H1 (cell line): Measurements from ENCODE around the gene TMEM145. TPM values are rescaled to one million over a fixed set of nuclear protein-coding genes. Genes with fewer than 3 reads are reported as not detected.
A peak's percentile ranks its signal among the peaks of the same experiment; 100 is the strongest.

Source experiments
- CTCF ChIA-PET: fragments of 300-600 bp; sonication (Branson Sonifier 250); formaldehyde crosslinking; loops from one replicate; lab custom pipeline; 2021; ENCODE audit not compliant: partially characterized antibody; lab: Charles Lee
- POLR2A ChIA-PET: fragments of 300-600 bp; sonication (Branson Sonifier 250); formaldehyde crosslinking; loops from one replicate; lab custom pipeline; 2021; ENCODE audit warnings: inconsistent platforms; ENCODE audit not compliant: partially characterized antibody; lab: Charles Lee
- DNase-seq, 2 experiments: peaks; one replicate each; pipeline versions ENCODE4 v3.0.0 to v3.0.0-alpha.2; 2010 to 2022; ENCODE audit warnings: low spot score in 2 of 2, low read depth in 1 of 2, mixed read lengths in 1 of 2
- FAIRE-seq: peaks from 2 replicates; lab custom pipeline; 2011; peaks lifted over from hg19 to GRCh38; lab: Jason Lieb, UNC
- H2AFZ ChIP-seq: 2 replicates; pipeline ENCODE4 v1.8.1; 2012; ENCODE audit warnings: low read length, inconsistent platforms
- H2AK5ac ChIP-seq: 2 replicates; pipeline ENCODE4 v1.6.1; 2013; ENCODE audit warnings: low read depth, low read length
- H2BK120ac ChIP-seq: replicated peaks from 2 replicates; pipeline ENCODE3; 2013; ENCODE audit warnings: low read depth, low read length, inconsistent platforms
- H2BK12ac ChIP-seq: 2 replicates; pipeline ENCODE4 v1.6.1; 2013; ENCODE audit warnings: low read depth, low read length
- H2BK15ac ChIP-seq: 2 replicates; pipeline ENCODE4 v1.6.1; 2013; ENCODE audit warnings: low read length
- H2BK20ac ChIP-seq: 2 replicates; pipeline ENCODE4 v1.6.1; 2013; ENCODE audit warnings: low read length
- H2BK5ac ChIP-seq: 2 replicates; pipeline ENCODE4 v1.6.1; 2013; ENCODE audit warnings: low read depth, low read length
- H3K14ac ChIP-seq: 2 replicates; pipeline ENCODE4 v1.6.1; 2013; ENCODE audit warnings: inconsistent platforms; ENCODE audit not compliant: insufficient read length
- H3K18ac ChIP-seq: 2 replicates; pipeline ENCODE4 v1.6.1; 2013; ENCODE audit warnings: low read length; ENCODE audit errors: extremely low read depth
- H3K23ac ChIP-seq: 2 replicates; pipeline ENCODE4 v1.6.1; 2013; ENCODE audit warnings: inconsistent platforms; ENCODE audit not compliant: insufficient read length
- H3K23me2 ChIP-seq: 2 replicates; pipeline ENCODE4 v1.6.1; 2013; ENCODE audit warnings: low read depth, low read length
- H3K27ac ChIP-seq: 2 replicates; pipeline ENCODE4 v1.6.1; 2011; ENCODE audit warnings: low read depth, low read length, inconsistent platforms
- H3K27me3 ChIP-seq, 4 experiments: replicated peaks in 1 of 4; 1 replicate in 1 of 4; 2 replicates in 3 of 4; pipeline versions ENCODE4 v1.6.1 to v1.8.1; 2011 to 2013; ENCODE audit warnings: low read length in 3 of 4, mild to moderate bottlenecking in 3 of 4, inconsistent platforms in 2 of 4, mixed read lengths in 2 of 4, moderate library complexity in 1 of 4; ENCODE audit not compliant: control insufficient read depth in 3 of 4, insufficient read depth in 3 of 4; ENCODE audit errors: extremely low read depth in 1 of 4
- H3K36me3 ChIP-seq, 4 experiments: 2 replicates each; pipeline versions ENCODE4 v1.6.1 to v1.8.1; 2011 to 2013; ENCODE audit warnings: mild to moderate bottlenecking in 4 of 4, low read length in 3 of 4, moderate library complexity in 2 of 4, control low read depth in 1 of 4, inconsistent platforms in 1 of 4; ENCODE audit not compliant: insufficient read depth in 4 of 4, control insufficient read depth in 2 of 4
- H3K4ac ChIP-seq: replicated peaks from 2 replicates; pipeline ENCODE3; 2013; ENCODE audit warnings: low read length, low read depth, mixed read lengths, inconsistent platforms; ENCODE audit not compliant: insufficient read length
- H3K4me1 ChIP-seq, 4 experiments: replicated peaks in 1 of 4; 1 replicate in 1 of 4; 2 replicates in 3 of 4; pipeline versions ENCODE4 v1.6.1 to v1.8.1; 2011 to 2013; ENCODE audit warnings: low read length in 3 of 4, inconsistent platforms in 2 of 4, mixed read lengths in 1 of 4; ENCODE audit not compliant: insufficient read depth in 4 of 4, control insufficient read depth in 3 of 4
- H3K4me2 ChIP-seq, 2 experiments: 2 replicates each; pipeline versions ENCODE4 v1.6.1 to v1.8.1; 2011 to 2013; ENCODE audit warnings: low read depth in 2 of 2, low read length in 2 of 2, control low read depth in 1 of 2, inconsistent platforms in 1 of 2, mild to moderate bottlenecking in 1 of 2; ENCODE audit not compliant: insufficient read depth in 1 of 2
- H3K4me3 ChIP-seq, 4 experiments: fragments of 200-600, 300-600 bp in 1 of 4; sonication (generic), shearing (Covaris generic), sonication (Bioruptor Twin) in 1 of 4; 2 replicates each; pipeline versions ENCODE4 v1.5.1 to v1.8.1; 2011 to 2016; ENCODE audit warnings: low read length in 4 of 4, low read depth in 3 of 4, control low read depth in 2 of 4, inconsistent platforms in 2 of 4, mild to moderate bottlenecking in 2 of 4, mixed read lengths in 1 of 4, moderate library complexity in 1 of 4; ENCODE audit not compliant: insufficient read depth in 2 of 4; ENCODE audit errors: extremely low read depth in 1 of 4
- H3K56ac ChIP-seq: replicated peaks from 2 replicates; pipeline ENCODE3; 2013; ENCODE audit warnings: low read depth, mild to moderate bottlenecking, mixed read lengths, low read length, inconsistent platforms; ENCODE audit not compliant: insufficient read length
- H3K79me1 ChIP-seq: 2 replicates; pipeline ENCODE4 v1.6.1; 2013; ENCODE audit warnings: low read depth, low read length, control low read depth
- H3K79me2 ChIP-seq, 2 experiments: 2 replicates each; pipeline versions ENCODE4 v1.6.1 to v1.8.1; 2012 to 2013; ENCODE audit warnings: low read length in 2 of 2, mild to moderate bottlenecking in 2 of 2, inconsistent platforms in 1 of 2; ENCODE audit not compliant: insufficient read depth in 2 of 2, control insufficient read depth in 1 of 2
- H3K9ac ChIP-seq, 4 experiments: replicated peaks in 1 of 4; 1 replicate in 1 of 4; 2 replicates in 3 of 4; pipeline versions ENCODE4 v1.6.1 to v1.8.1; 2011 to 2013; ENCODE audit warnings: low read depth in 3 of 4, low read length in 3 of 4, control low read depth in 2 of 4, mild to moderate bottlenecking in 2 of 4, moderate library complexity in 2 of 4, inconsistent platforms in 1 of 4; ENCODE audit errors: extremely low read depth in 1 of 4
- H3K9me3 ChIP-seq, 2 experiments: 2 replicates each; pipeline versions ENCODE4 v1.6.1 to v1.8.1; 2012 to 2013; ENCODE audit warnings: mild to moderate bottlenecking in 2 of 2, moderate library complexity in 2 of 2, control low read depth in 1 of 2, inconsistent platforms in 1 of 2, low read depth in 1 of 2, low read length in 1 of 2, mixed read lengths in 1 of 2; ENCODE audit not compliant: insufficient read depth in 2 of 2
- H4K20me1 ChIP-seq, 2 experiments: replicated peaks in 1 of 2; 2 replicates each; pipeline versions ENCODE3 to v1.8.1; 2011 to 2013; ENCODE audit warnings: inconsistent platforms in 2 of 2, low read length in 2 of 2, mild to moderate bottlenecking in 1 of 2; ENCODE audit not compliant: insufficient read depth in 2 of 2, control insufficient read depth in 1 of 2
- H4K5ac ChIP-seq: 2 replicates; pipeline ENCODE4 v1.6.1; 2013; ENCODE audit warnings: low read length, low read depth, mixed read lengths, inconsistent platforms; ENCODE audit not compliant: insufficient read length
- H4K8ac ChIP-seq: 2 replicates; pipeline ENCODE4 v1.8.0; 2013; ENCODE audit warnings: mild to moderate bottlenecking, moderate library complexity, low read length, inconsistent platforms; ENCODE audit not compliant: insufficient read depth; ENCODE audit errors: extremely low read depth
- H4K91ac ChIP-seq: replicated peaks from 2 replicates; pipeline ENCODE3; 2013; ENCODE audit warnings: low read length, mixed read lengths, inconsistent platforms; ENCODE audit not compliant: insufficient read length
- ASH2L ChIP-seq: fragments of 200-600, 300-600 bp; sonication (generic); IDR thresholded peaks from one replicate; pipeline ENCODE4 v1.7.1; 2017; ENCODE audit warnings: low read length
- KDM1A ChIP-seq: fragments of 200-600, 300-600 bp; sonication (generic); IDR thresholded peaks from 2 replicates; pipeline ENCODE4 v1.7.1; 2016; ENCODE audit warnings: mild to moderate bottlenecking, low read length, borderline replicate concordance
- POLR2AphosphoS5 ChIP-seq: IDR thresholded peaks from 2 replicates; pipeline ENCODE4 v1.6.1; 2011; ENCODE audit warnings: low read depth, low read length
- SP1 ChIP-seq: IDR thresholded peaks from 2 replicates; pipeline ENCODE4 v1.6.1; 2011; ENCODE audit warnings: low read depth, low read length
- WGBS, 2 experiments: shearing (Covaris generic) in 1 of 2; methylation state at CpG; one replicate each; pipeline versions ENCODE4 v1.1.6 to v1.1.7; 2013 to 2015; ENCODE audit warnings: low lambda C conversion rate in 2 of 2, mixed read lengths in 2 of 2, inconsistent platforms in 1 of 2, low coverage in 1 of 2, missing lambda C conversion rate in 1 of 2; ENCODE audit not compliant: insufficient replicate concordance in 2 of 2, insufficient coverage in 1 of 2, insufficient read length in 1 of 2; ENCODE audit errors: extremely low coverage in 1 of 2, missing lambda C conversion rate in 1 of 2; 5-methylcytosine and 5-hydroxymethylcytosine counted together
- polyA plus RNA-seq, 7 experiments: library from polyadenylated mRNA; depleted of rRNA in 3 of 7; stranded (reverse) in 5 of 7; unstranded in 2 of 7; fragments of >200 nt in 5 of 7; fragments of 200-250 nt in 2 of 7; gene quantifications; 1 replicate in 5 of 7; 2 replicates in 1 of 7; 4 replicates in 1 of 7; pipeline versions ENCODE4 v1.2.1 to v1.2.3, GENCODE V29; 2011 to 2013; ENCODE audit warnings: missing spikeins in 2 of 7, mixed read lengths in 2 of 7
- total RNA-seq: library from RNA; stranded (reverse); fragmentation: NEBNext Ultra II Directional; extraction: Animal tissue kit (Norgen Biotek cat#: 25700); gene quantifications from 2 replicates; pipeline ENCODE4 v1.2.1, GENCODE V29; 2021

The TMEM145 gene
- total and polyA plus RNA-seq, 2 of the 8 experiments (the other 6 are each of a cell fraction or from before 2014, with no cell fraction given) = 2.3 to 4.7 TPM

GRCh38 chr19:42292042-42292960 lies 20.8 kb upstream of the TMEM145 start:
- Histone ChIP-seq H4K20me1 (peaks cover 0 to 14% of the 10 kb centered on the region in 2 experiments), H3K9ac (no peak overlapping the region; a peak in 1 of 7 replicates), H3K79me1 (peaks cover 7% of the 10 kb centered on the region), H3K9me3 (no peaks in the 10 kb centered on the region), H2BK20ac (no peak overlapping the region), H2AFZ (no peak overlapping the region), H2BK5ac (no peak overlapping the region), H4K8ac (no peak overlapping the region; the same call in none of the 2 replicates), H3K4me2 (no peak overlapping the region), H3K18ac (no peak overlapping the region), H2BK12ac (peak overlapping the region; percentile 5; the same call in 1 of the 2 replicates), H2AK5ac (no peak overlapping the region), H3K4me3 (no peak overlapping the region), H3K23me2 (no peaks in the 10 kb centered on the region), H3K36me3 (peaks cover 13 to 67% (median 52%) of the 10 kb centered on the region in 4 experiments; a peak in 7 of 8 replicates), H3K27ac (no peak overlapping the region), H3K14ac (no peak overlapping the region), H4K91ac (no peak overlapping the region), H3K79me2 (no peaks in the 10 kb centered on the region)
- ChIA-PET POLR2A (interaction anchor here (1.0 to 2.9 kb wide), 2 partner anchors 46 to 48 kb away, joined by 4 to 9 read pairs; no protein-coding TSS in a partner anchor), CTCF (interaction anchor here (1.0 to 10.6 kb wide), 7 partner anchors 10 to 184 kb away, joined by 3 to 155 read pairs (median 4); partner anchors contain the start of genes GSK3A, PAFAH1B3 and PRR19)
- no peak for FAIRE-seq
- TF ChIP-seq SP1 = no peak
- TF ChIP-seq KDM1A = no peak
- TF ChIP-seq ASH2L = no peak
- TF ChIP-seq POLR2AphosphoS5 = no peak
- TF ChIP-seq, all 59 proteins: peak for 0
- Histone ChIP-seq H3K23ac (no peak overlapping the region), H4K5ac (no peak overlapping the region), H3K56ac (no peak overlapping the region), H2BK15ac (no peak overlapping the region), H2BK120ac (no peak overlapping the region), H3K4me1 (peaks cover 0 to 2% (median under 1%) of the 10 kb centered on the region in 4 experiments; a peak in 5 of 7 replicates), H3K4ac (no peak overlapping the region), H3K27me3 (no peaks in the 10 kb centered on the region)
- no peak for DNase-seq
- WGBS, 2 experiments = 96% methylated on average over 22 of the region's 27 CpGs; no CpG with 5 or more reads in 1 of the 2 experiments
